DMS153 (cell line): Measurements from ENCODE around the gene IMPDH2.

Source experiments
- DNase-seq: peaks from one replicate; lab custom pipeline; 2025; lab: John Stamatoyannopoulos, UW

The IMPDH2 gene

GRCh38 chr3:49005998-49006397 is 23.2 kb downstream of the IMPDH2 start:
- DNase-seq, result no peak

DNA sequence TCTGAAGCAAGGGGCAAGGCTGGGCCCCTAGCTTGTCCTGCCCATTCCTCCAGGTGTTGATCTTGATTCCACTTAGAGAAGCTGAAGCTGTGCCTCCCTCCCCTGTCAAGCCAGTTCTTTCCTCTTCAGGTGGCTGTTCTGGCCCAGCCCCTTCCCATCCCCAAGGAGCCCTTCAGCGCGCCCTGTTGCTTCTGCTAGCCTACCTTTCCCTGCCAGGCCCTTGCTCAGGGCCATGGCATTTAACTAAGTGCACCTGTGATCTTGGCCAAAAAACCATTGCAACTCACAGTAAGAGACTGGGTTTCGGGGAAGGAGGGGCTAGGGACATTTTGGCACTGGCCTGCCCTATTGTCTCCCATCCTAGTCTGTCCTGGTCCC is 23.9 kb downstream of the IMPDH2 start:
- no peak for DNase-seq

- no peak for DNase-seq
Observed at GRCh38 chr3:49004352-49005302, 24.6 kb downstream of the IMPDH2 start.

- no peak for DNase-seq
Observed at GRCh38 chr3:49001155-49001554, 28.0 kb downstream of the IMPDH2 start.

GRCh38 chr3:48999085-48999858 is 29.9 kb downstream of the IMPDH2 start:
- peak; percentile 9 for DNase-seq

DNA sequence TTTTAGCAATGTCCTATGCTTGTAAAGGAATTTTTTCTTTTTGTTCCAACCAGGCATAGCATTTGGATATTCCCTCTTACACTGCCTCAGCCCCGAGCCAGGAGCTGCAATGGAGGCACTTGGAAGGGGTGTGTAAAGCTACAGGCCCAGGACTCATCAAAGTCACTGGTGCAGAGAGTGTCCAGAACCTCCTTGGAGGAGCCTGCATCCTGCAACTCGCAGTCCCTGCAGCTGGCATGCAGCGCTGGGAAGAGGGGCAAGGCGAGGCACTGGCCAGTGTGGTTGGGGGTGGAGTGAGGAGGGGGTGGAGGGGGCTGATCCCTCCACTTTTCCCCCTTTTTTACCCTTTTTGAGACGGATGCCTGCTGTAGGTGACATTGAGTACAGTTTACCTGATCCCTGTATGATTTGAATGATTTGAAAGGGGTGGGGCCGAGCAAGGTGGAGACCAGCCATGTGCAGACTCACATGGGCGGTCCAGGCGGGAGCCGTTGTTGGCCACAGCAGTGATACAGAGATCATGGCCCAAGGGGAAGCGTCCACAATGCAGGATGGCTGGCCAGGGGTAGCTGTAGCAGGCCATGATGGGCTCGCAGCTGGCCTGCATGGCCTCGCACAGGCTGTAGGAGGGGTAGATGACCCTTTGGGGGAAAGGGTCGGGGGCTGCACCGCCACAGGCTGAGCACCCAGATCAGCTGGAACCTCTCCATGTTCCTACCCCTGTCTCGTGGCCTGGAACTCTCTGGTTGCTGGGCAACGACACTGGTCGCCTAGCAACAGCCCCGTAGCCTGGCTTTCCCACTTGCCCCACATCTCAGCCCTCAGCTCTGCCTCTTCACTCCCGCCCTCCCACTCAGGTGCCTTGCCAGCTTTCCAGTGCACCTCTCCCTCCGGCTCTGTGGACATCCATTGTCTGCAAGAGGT is 31.2 kb downstream of the IMPDH2 start:
- DNase-seq, result peak; percentile 37

DNA sequence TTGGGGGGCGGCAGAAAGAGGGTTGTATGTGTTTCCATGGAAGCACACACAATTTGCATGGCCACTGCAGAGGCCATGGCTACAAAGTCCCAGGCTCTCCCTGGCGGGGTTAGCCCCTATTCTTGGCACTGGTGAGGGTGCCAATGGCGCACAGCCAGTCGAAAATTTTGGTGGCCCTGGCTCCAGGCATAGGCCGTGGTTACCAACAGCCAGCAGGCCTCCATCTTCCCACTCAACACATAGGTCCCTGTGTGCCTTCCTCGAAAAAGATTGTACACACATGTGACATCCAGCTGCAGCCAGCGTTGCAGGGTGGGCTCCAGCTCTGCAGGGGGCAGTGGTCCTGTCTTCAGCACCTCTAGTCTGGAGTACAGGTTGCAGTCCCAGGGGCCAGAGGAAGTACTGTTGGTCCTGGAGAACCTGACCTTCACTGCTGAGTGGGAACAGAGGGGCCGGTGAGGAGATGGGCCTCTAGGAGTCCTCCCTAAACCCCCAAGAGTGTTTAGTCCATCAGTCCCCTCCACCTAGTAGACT is 32.0 kb downstream of the IMPDH2 start:
- DNase-seq, result no peak

DNA sequence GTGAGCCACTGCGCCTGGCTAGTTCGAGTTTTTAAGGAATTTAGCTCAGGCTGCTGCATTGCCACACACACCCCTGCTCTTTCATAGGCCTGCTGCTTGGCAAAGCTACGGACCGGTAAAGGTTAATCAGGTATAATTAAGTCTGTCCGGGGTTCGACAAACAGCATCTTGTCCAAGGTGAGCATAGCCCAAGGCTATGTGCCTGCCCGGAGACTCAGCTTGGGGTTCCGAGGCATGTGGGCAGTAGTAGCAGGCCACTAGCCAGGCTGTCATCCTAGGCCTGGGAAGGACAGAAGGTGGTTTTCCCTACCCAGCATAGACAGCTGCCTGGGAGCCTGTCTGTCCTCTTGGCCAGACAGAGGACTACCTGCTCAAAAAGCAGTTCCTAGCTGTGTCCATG is 32.6 kb downstream of the IMPDH2 start:
- no peak for DNase-seq

DNA sequence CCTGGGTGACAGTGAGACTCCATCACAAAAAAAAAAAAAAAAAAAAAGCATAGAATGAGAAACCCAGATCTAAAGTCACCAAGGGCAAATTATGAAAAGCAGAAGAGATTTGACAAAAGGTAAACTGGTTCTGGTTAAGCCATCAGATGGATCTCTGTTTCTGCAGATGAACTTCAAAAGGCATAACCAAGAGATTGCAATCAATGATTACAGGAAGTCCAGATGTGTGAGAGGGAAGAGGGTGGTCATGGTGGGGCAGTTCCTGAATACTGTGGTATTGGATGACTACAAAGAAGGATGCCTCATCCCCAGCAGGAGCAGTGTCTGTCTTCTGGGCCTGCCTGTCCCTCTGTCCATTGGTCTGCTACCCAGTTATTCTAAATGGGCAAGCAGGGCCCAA is 35.4 kb downstream of the IMPDH2 start:
- DNase-seq, result no peak

- no peak for DNase-seq
Observed at GRCh38 chr3:48991851-48992545, 37.2 kb downstream of the IMPDH2 start.

DNA sequence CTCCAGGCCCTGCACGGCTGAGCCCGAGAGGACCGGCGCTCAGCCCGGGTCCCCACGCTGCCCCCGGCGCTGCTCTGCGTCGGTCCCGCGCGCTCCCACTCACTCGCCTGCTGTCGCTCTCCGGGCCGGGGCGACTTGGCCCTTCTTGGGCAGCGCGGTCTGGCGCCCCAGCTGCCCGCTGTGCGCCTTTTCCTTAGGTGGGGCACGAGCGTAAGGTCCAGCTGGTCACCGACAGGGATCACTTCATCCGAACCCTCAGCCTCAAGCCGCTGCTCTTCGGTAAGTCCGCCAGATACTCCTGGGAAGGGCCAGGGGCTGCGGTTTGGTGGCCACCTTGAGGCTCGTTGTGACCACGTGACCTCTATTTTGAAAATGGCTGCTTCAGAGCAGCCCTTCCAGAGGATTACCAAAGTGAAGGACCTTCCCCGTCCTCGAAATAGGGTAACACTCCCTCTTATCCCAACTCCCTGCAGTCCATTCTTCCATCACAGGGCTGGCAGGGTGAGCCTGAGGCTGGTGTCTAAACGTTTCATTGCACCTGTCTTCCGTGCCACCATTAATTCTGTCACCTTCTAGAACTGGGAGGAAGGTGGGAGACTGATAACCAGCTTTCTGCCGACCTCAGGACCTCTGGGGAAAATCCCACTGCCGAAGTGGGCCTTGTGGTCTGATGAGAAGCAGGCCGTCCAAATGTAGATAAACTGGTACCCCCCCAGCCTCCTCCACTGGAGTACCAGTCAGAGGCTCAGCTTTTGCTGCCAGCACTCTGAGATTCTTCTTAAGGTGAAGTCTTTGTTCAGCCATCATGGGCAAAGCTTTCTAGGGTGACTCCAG is 38.3 kb downstream of the IMPDH2 start:
- no peak for DNase-seq

DNA sequence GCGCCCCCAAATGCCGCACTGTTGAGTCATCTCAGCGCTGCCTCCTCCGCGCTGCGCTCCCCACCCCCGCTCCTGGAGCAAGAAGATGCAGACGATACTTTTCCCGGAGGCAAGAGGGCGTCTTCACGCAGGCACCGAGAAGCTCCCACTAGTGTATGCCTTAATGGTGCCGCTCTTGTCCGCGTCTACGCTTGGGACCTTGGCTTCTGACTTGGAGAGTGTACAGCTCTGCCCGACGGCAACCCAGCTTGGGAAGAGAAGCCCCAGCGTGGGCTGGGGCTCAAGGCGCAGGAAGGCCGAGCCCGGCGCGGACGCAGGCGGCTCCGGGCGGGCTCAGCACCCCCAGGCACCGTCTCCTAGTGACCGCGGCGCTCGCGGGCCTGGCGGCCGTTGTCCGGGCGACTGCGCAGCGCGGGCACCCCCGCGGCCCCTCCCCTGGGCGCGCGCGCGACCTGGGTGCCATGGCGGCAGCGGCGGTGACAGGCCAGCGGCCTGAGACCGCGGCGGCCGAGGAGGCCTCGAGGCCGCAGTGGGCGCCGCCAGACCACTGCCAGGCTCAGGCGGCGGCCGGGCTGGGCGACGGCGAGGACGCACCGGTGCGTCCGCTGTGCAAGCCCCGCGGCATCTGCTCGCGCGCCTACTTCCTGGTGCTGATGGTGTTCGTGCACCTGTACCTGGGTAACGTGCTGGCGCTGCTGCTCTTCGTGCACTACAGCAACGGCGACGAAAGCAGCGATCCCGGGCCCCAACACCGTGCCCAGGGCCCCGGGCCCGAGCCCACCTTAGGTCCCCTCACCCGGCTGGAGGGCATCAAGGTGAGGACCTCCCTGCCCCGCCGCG is 39.2 kb downstream of the IMPDH2 start, which contains the start of gene P4HTM:
Gene P4HTM, plus strand, starts transcription at position 446 of the 840 bp plus-strand sequence. Its CDS starts 16 bp downstream, at position 462.
- DNase-seq, result no peak

DNA sequence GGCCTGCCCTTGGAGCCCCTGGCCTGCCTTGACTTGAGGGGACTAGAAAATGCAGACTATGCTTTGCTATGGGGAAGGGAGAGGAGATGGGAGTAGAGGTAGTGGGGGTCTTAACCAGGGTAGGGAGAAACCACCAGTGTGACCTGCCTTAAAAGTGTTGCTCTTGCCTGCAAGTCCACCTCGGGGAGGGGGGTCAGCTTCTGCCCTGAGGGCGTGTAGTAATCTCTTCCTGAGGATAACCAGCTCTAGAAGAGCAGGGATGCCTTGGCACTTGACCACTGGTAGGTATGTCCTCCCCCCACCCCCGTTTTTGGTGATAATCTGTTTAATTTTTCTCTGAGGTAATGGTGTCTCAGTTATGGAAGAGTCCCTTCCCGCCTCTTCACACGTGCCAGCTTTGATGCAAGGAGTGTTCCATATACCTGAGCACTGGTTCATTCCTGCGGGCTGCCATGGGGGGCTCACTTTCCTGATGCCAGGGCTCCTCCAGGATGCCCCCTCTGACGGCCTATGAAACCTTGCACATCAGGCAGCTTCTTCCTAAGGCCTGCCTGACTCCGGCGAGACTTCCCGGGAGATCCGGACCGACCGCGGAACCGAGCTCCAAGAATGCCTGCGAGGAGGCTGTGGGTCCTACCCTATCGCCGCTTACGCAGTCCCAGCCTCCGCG is 39.9 kb downstream of the IMPDH2 start:
- DNase-seq, result no peak

GRCh38 chr3:48985831-48986376 is 43.3 kb downstream of the IMPDH2 start:
- no peak for DNase-seq

DNA sequence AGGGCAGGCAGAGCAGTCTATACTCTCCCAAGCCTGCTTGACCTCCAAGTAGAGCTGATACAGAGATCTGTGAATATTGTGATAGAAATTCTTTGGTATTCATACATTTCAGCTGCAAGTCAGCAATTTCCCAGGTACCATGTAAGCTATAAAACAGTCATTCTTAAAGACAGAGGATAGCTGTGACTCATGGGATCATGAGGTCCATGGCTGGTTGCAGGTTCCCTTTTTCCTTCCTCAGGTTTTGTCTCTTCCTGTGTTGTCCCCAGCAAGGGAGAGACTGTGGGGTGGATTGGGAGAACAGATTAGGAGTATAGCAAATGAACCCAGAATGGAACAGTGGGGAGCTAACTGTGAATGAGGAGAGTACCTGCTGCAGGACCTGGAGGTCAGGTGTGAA is 44.5 kb downstream of the IMPDH2 start:
- no peak for DNase-seq

DNA sequence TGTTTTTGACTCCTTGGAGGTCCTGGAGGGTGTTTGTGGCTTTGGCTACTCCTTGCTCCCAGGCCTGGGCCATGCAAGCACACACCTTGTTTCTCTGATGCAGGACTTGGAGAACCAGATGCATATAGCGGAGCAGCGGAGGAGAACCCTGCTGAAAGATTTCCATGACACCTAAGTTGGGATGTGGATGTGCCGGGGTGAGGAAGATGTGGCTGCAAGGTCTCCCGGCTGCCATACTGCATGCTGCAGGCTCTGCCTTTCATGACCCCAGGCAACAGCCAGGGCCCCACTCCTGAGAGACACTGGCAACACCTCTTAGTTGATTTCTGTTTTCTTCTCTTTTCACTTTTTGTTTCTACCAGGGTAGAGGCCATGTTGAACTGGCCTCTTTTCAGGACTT is 46.1 kb downstream of the IMPDH2 start:
- no peak for DNase-seq

DNA sequence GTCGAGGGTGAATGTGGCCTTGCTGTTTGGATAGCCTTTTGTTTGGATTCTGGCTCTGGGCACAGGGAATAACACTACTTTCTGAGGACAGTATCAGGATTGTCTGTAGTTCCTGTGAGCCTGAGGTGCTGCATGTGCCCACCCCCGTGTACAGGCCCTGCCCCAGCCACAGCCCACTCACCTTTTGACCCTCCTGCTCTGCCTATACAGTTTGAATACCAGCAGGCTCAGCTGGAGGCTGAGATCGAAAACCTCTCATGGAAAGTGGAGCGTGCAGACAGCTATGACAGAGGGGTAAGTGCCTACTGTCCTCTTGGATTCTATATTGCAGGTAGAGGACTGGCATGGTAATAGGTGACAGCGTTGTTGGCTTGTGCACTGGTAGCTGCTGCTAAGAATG is 46.5 kb downstream of the IMPDH2 start:
- no peak for DNase-seq

- no peak for DNase-seq
Observed at GRCh38 chr3:48982016-48982415, 47.2 kb downstream of the IMPDH2 start.
